ENCODE results near the gene TIPARP.
"Not testable (repeated sequence)": the region's sequence is repeated elsewhere in the genome, so short reads cannot be mapped to it uniquely, and the experiment has no call there.

Gene TIPARP

GRCh38 chr3:156646958-156647357, 27.4 kb upstream of the TIPARP start:
- no peak for DNase-seq (ENCODE audit: low read depth, low spot score)

- no peak for DNase-seq (ENCODE audit: low read depth, low spot score)
These were observed 26.3 kb upstream of the TIPARP start for GRCh38 chr3:156648086-156648485.

GRCh38 chr3:156649681-156650080, 24.7 kb upstream of the TIPARP start:
- no peak for DNase-seq (ENCODE audit: low read depth, low spot score)

GRCh38 chr3:156652661-156653060, 21.7 kb upstream of the TIPARP start:
- DNase-seq (ENCODE audit: low read depth, low spot score), result not testable (repeated sequence)

- no peak for DNase-seq (ENCODE audit: low read depth, low spot score)
These were observed 19.6 kb upstream of the TIPARP start for GRCh38 chr3:156654834-156655233.

- no peak for DNase-seq (ENCODE audit: low read depth, low spot score)
These were observed 18.4 kb upstream of the TIPARP start for GRCh38 chr3:156655819-156656550.

- no peak for DNase-seq (ENCODE audit: low read depth, low spot score)
These were observed 16.9 kb upstream of the TIPARP start for GRCh38 chr3:156657440-156657839.

GRCh38 chr3:156657862-156658731, 16.3 kb upstream of the TIPARP start:
- DNase-seq (ENCODE audit: low read depth, low spot score), result no peak

GRCh38 chr3:156658732-156659090, 15.7 kb upstream of the TIPARP start:
- no peak for DNase-seq (ENCODE audit: low read depth, low spot score)

GRCh38 chr3:156659260-156659659, 15.1 kb upstream of the TIPARP start:
- DNase-seq (ENCODE audit: low read depth, low spot score), result no peak

GRCh38 chr3:156661155-156661554, 13.2 kb upstream of the TIPARP start:
- no peak for DNase-seq (ENCODE audit: low read depth, low spot score)

- DNase-seq (ENCODE audit: low read depth, low spot score), result no peak
These were observed 10.2 kb upstream of the TIPARP start for GRCh38 chr3:156664011-156664830.

- no peak for DNase-seq (ENCODE audit: low read depth, low spot score)
These were observed 9.6 kb upstream of the TIPARP start for GRCh38 chr3:156664831-156665178.

- no peak for DNase-seq (ENCODE audit: low read depth, low spot score)
These were observed 9.1 kb upstream of the TIPARP start for GRCh38 chr3:156665291-156665690.

- no peak for DNase-seq (ENCODE audit: low read depth, low spot score)
These were observed 8.3 kb upstream of the TIPARP start for GRCh38 chr3:156666073-156666472.

GRCh38 chr3:156668073-156668763, 6.2 kb upstream of the TIPARP start:
- DNase-seq (ENCODE audit: low read depth, low spot score), result no peak

GRCh38 chr3:156670077-156670476, 4.3 kb upstream of the TIPARP start:
- DNase-seq (ENCODE audit: low read depth, low spot score), result no peak

GRCh38 chr3:156670652-156671051, 3.7 kb upstream of the TIPARP start:
- no peak for DNase-seq (ENCODE audit: low read depth, low spot score)

GRCh38 chr3:156673732-156674045, 701 bp upstream of the TIPARP start:
- no peak for DNase-seq (ENCODE audit: low read depth, low spot score)

- DNase-seq (ENCODE audit: low read depth, low spot score), result no peak
These were observed 780 bp downstream of the TIPARP start for GRCh38 chr3:156674911-156675829.
